A549 (cell line): Measurements from ENCODE around the gene BARX2. TPM values are rescaled to one million over a fixed set of nuclear protein-coding genes. Genes with fewer than 3 reads are reported as not detected.

Source experiments
- ATAC-seq, 2 experiments: fragments of 200-7000 bp in 1 of 2; fragments of >200 bp in 1 of 2; cut with Nextera tagmentation in 1 of 2; cut with Tn5 transposase in 1 of 2; 3 replicates each; pipeline versions ENCODE4 v1.8.0 to v1.9.1; 2018 to 2020; ENCODE audit warnings: mild to moderate bottlenecking in 1 of 2, moderate library complexity in 1 of 2
- CTCF ChIA-PET: fragments of 300-600 bp; sonication (Branson Sonifier 250); formaldehyde crosslinking; extraction: SDS; loops from one replicate; lab custom pipeline; 2021; ENCODE audit warnings: antibody characterized with exemption, inconsistent platforms; lab: Yijun Ruan, JAX
- POLR2A ChIA-PET: fragments of 350-600 bp; formaldehyde crosslinking; extraction: SDS; loops from one replicate; lab custom pipeline; 2021; ENCODE audit warnings: antibody characterized with exemption, inconsistent platforms; lab: Yijun Ruan, JAX
- DNase-seq, 2 experiments: peaks; one replicate each; pipeline versions ENCODE4 v3.0.0 to v3.0.0-alpha.2; 2011 to 2016; ENCODE audit warnings: low read depth in 1 of 2, low spot score in 1 of 2
- FAIRE-seq: peaks from 2 replicates; lab custom pipeline; 2011; peaks lifted over from hg19 to GRCh38; lab: Jason Lieb, UNC
- H3K27ac ChIP-seq, 2 experiments: fragments of >200 bp; sonication (Bioruptor Twin); formaldehyde crosslinking; 3 replicates each; pipeline ENCODE4 v1.5.1; 2016 to 2017
- H3K4me1 ChIP-seq: fragments of >200 bp; sonication (Bioruptor Twin); formaldehyde crosslinking; 3 replicates; pipeline ENCODE4 v1.6.1; 2016
- H3K4me2 ChIP-seq: fragments of >200 bp; sonication (Bioruptor Twin); formaldehyde crosslinking; 3 replicates; pipeline ENCODE4 v1.6.1; 2016
- H3K4me3 ChIP-seq: fragments of >200 bp; sonication (Bioruptor Twin); formaldehyde crosslinking; 3 replicates; pipeline ENCODE4 v1.5.1; 2016
- H3K9me3 ChIP-seq: fragments of >200 bp; sonication (Bioruptor Twin); formaldehyde crosslinking; 3 replicates; pipeline ENCODE4 v1.6.1; 2016
- BHLHE40 ChIP-seq: IDR thresholded peaks from 2 replicates; pipeline ENCODE4 v1.6.1; 2012; ENCODE audit warnings: low read depth, low read length, inconsistent platforms
- CBX8 ChIP-seq: fragments of 200-600 bp; sonication (generic); IDR thresholded peaks from 2 replicates; pipeline ENCODE4 v1.6.1; 2016
- CHD2 ChIP-seq: fragments of 150-350 bp; IDR thresholded peaks from 2 replicates; pipeline ENCODE4 v1.6.1; 2014; ENCODE audit warnings: low read length; ENCODE audit not compliant: partially characterized antibody
- EHF ChIP-seq: fragments of 250-450 bp; sonication (Bioruptor Pico); IDR thresholded peaks from 2 replicates; pipeline ENCODE4 v1.5.0; 2020; ENCODE audit warnings: mild to moderate bottlenecking
- EP300 ChIP-seq, 2 experiments: fragments of >200 bp; sonication (Bioruptor Twin); formaldehyde crosslinking; IDR thresholded peaks; 2 replicates in 1 of 2; 3 replicates in 1 of 2; pipeline ENCODE4 v1.6.1; 2016 to 2017
- FOSL2 ChIP-seq, 2 experiments: fragments of 450-650 bp in 1 of 2; fragments of >200 bp in 1 of 2; sonication (Bioruptor Twin) in 1 of 2; formaldehyde crosslinking; IDR thresholded peaks; 2 replicates each; pipeline versions ENCODE4 v1.5.0 to v1.6.1; 2016 to 2020; ENCODE audit warnings: mild to moderate bottlenecking in 1 of 2, moderate library complexity in 1 of 2
- FOXS1 ChIP-seq: fragments of 250-450 bp; sonication (Bioruptor Pico); IDR thresholded peaks from 2 replicates; pipeline ENCODE4 v1.5.0; 2020; ENCODE audit warnings: mild to moderate bottlenecking, moderate library complexity
- HDAC2 ChIP-seq: fragments of 200-600 bp; sonication (generic); IDR thresholded peaks from 2 replicates; pipeline ENCODE4 v1.6.1; 2016
- HOXB13 ChIP-seq: fragments of 250-450 bp; sonication (Bioruptor Pico); IDR thresholded peaks from 2 replicates; pipeline ENCODE4 v1.5.0; 2020; ENCODE audit warnings: low read depth, mild to moderate bottlenecking, moderate library complexity
- JUNB ChIP-seq: fragments of >200 bp; sonication (Bioruptor Twin); formaldehyde crosslinking; IDR thresholded peaks from 2 replicates; pipeline ENCODE4 v1.6.1; 2016
- MYC ChIP-seq: IDR thresholded peaks from 2 replicates; pipeline ENCODE4 v1.6.1; 2012; ENCODE audit warnings: mild to moderate bottlenecking, inconsistent platforms, low read length, improper control_type of control experiment, borderline replicate concordance
- NFE2L2 ChIP-seq: fragments of 150-350 bp; conservative IDR thresholded peaks from 2 replicates; pipeline ENCODE4 v1.6.1; 2014; ENCODE audit warnings: low read length
- NPAS2 ChIP-seq: fragments of 250-450 bp; sonication (Bioruptor Pico); IDR thresholded peaks from 2 replicates; pipeline ENCODE4 v1.8.0; 2022; ENCODE audit warnings: mild to moderate bottlenecking, moderate library complexity, borderline replicate concordance
- NR3C1 ChIP-seq: fragments of >200 bp; sonication (Bioruptor Twin); formaldehyde crosslinking; IDR thresholded peaks from 3 replicates; pipeline ENCODE4 v1.6.1; 2017
- PHF8 ChIP-seq: fragments of 200-600 bp; sonication (generic); IDR thresholded peaks from 2 replicates; pipeline ENCODE4 v1.6.1; 2016; ENCODE audit warnings: low read depth, mild to moderate bottlenecking, antibody characterized with exemption, moderate library complexity, borderline replicate concordance
- POLR2A ChIP-seq: IDR thresholded peaks from 2 replicates; pipeline ENCODE4 v1.6.1; 2012; ENCODE audit warnings: mild to moderate bottlenecking, low read length
- POLR2AphosphoS2 ChIP-seq: conservative IDR thresholded peaks from 2 replicates; pipeline ENCODE4 v1.6.1; 2012; ENCODE audit warnings: low read length, improper control_type of control experiment, inconsistent platforms
- RNF2 ChIP-seq: fragments of 200-600 bp; sonication (generic); IDR thresholded peaks from 2 replicates; pipeline ENCODE4 v1.6.1; 2016; ENCODE audit warnings: low read depth, mild to moderate bottlenecking, antibody characterized with exemption, moderate library complexity, borderline replicate concordance
- ZNF302 ChIP-seq: fragments of 250-450 bp; sonication (Bioruptor Pico); IDR thresholded peaks from 2 replicates; pipeline ENCODE4 v1.9.0; 2021; ENCODE audit warnings: inconsistent platforms, mild to moderate bottlenecking, moderate library complexity
- WGBS: methylation state at CpG from one replicate; pipeline ENCODE4 v1.1.6; 2017; ENCODE audit errors: missing lambda C conversion rate; 5-methylcytosine and 5-hydroxymethylcytosine counted together
- polyA plus RNA-seq, 4 experiments: library from polyadenylated mRNA; depleted of rRNA in 3 of 4; stranded (reverse); fragments of >200 nt; fragmentation: RNase III in 1 of 4; extraction: RNeasy Plus Mini Kit Qiagen cat#74134 plus additional on column Dnase treatment in 1 of 4; gene quantifications; 2 replicates in 3 of 4; 3 replicates in 1 of 4; pipeline ENCODE4 v1.2.3, GENCODE V29; 2011 to 2017
- TF ChIP-seq, protein P1 (sequence below): fragments of >200 bp; sonication (Bioruptor Twin); formaldehyde crosslinking; IDR thresholded peaks from 2 replicates; pipeline ENCODE4 v1.6.1; 2016
- TF ChIP-seq, protein P2 (sequence below): fragments of 150-350 bp; IDR thresholded peaks from 2 replicates; pipeline ENCODE4 v1.6.1; 2014; ENCODE audit warnings: low read depth, mild to moderate bottlenecking, low read length
- TF ChIP-seq, protein P3 (sequence below): fragments of 200-600 bp; sonication (generic); IDR thresholded peaks from 2 replicates; pipeline ENCODE4 v1.6.1; 2016; ENCODE audit warnings: antibody characterized with exemption, mild to moderate bottlenecking, moderate library complexity

The BARX2 gene
- polyA plus RNA-seq, 2 of the 4 experiments (the other 2 are of a cell fraction) = not detected

DNA sequence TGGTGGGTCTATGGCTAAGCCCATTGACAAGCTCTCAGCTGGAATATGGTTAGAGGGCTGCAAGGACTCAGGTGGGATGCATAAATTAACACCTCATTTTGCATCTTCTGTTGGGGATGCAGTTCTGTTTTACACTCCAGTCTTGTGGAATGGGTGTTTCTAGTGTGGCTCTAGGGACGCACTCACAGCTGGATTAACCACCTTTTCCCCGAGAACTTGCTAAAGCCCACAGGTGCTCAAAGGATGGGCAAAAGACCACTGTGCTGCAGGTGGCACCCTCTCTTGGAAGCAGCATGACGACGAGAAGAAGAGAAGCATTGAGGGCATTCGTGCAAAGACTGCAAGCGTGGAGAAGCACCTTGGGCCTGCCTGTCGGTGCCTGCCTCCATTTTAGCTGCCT is 6.9 kb downstream of the BARX2 start:
- no peak for FAIRE-seq
- Histone ChIP-seq H3K4me2 (no peak overlapping the region), H3K4me1 (no peaks in the 10 kb centered on the region), H3K27ac (no peak overlapping the region), H3K4me3 (no peak overlapping the region), H3K9me3 (no peaks in the 10 kb centered on the region)
- 38% methylated on average over 6 of the region's 7 CpGs for WGBS
- ATAC-seq = no peak
- ChIA-PET POLR2A (no interaction called here), CTCF (interaction anchor here (1.3 kb wide), 1 partner anchor 9 kb away, joined by 3 read pairs; no protein-coding TSS in a partner anchor)
- no peak for TF ChIP-seq FOSL2 (IDR thresholded peaks at IDR 0.05)
- no peak for TF ChIP-seq FOSL2 (CRISPR knock-in tag; IDR thresholded peaks at IDR 0.05)
- no peak for TF ChIP-seq PHF8
- TF ChIP-seq HDAC2 = no peak
- TF ChIP-seq MYC = no peak
- TF ChIP-seq, protein P1, sequence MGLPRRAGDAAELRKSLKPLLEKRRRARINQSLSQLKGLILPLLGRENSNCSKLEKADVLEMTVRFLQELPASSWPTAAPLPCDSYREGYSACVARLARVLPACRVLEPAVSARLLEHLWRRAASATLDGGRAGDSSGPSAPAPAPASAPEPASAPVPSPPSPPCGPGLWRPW = no peak
- no peak for TF ChIP-seq NPAS2 (CRISPR knock-in tag)
- TF ChIP-seq CBX8 = no peak
- DNase-seq = no peak

DNA sequence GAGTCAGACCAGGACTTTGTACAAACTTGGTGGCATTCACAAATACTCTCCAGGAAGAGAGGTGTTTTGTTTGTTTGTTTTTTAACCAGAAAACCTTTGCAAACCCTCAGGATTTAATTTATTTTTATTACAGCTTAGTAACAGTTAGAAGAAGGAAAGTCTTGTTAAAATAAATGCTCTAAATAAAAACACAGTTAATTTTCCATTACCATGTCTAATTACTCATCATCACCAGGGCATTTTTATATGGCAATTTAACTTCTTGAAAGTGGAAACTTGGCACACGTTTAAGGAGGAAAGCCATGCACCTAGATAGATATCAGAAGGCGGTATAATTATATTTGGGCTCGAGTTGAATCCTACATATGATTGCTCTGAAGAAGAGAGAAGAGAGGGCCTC is 7.4 kb downstream of the BARX2 start:
- FAIRE-seq = no peak
- 10% methylated on average over 3 of the region's 3 CpGs for WGBS

DNA sequence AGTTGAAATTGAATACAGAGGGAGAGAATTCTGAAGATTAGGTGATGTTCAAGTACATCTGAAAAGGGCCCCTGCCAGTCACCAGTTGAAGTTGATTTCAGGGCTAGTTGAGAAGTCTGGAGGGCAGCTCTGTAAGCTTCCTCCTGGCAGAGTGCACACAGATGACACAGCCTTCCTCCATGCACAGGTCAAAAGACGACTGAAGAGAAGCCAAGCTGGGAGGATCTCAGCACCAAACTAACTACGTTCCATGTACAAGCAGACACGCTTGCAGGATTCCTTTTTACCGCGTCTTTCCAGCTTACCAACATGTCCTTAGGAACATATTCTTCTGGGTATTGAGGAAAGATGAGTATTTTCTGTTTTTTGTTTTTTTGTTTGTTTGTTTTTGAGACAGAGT is 7.9 kb downstream of the BARX2 start:
- DNase-seq = no peak
- WGBS = 54% methylated on average over 5 of the region's 5 CpGs
- H3K4me1 ChIP-seq = no peaks in the 10 kb centered on the region
- no peak for TF ChIP-seq PHF8
- no peak for TF ChIP-seq POLR2AphosphoS2
- TF ChIP-seq JUNB = no peak
- TF ChIP-seq NFE2L2 = no peak
- TF ChIP-seq FOXS1 (CRISPR knock-in tag) = no peak
- no peak for TF ChIP-seq EP300 (IDR thresholded peaks at IDR 0.05)
- TF ChIP-seq ZNF302 (CRISPR knock-in tag) = no peak
- no peak for TF ChIP-seq POLR2A
- no peak for TF ChIP-seq NR3C1
- TF ChIP-seq RNF2 = no peak
- TF ChIP-seq, all 56 proteins: peak for 0
- ATAC-seq (no peak), FAIRE-seq (no peak)
- no peak overlapping the region for H3K4me2 ChIP-seq
- H3K4me3 ChIP-seq = no peak overlapping the region
- H3K27ac ChIP-seq = no peak overlapping the region
- no peaks in the 10 kb centered on the region for H3K9me3 ChIP-seq
- POLR2A ChIA-PET = no interaction called here
- CTCF ChIA-PET = interaction anchor here (0.8 to 1.3 kb wide), 2 partner anchors 8 to 367 kb away, joined by 3 read pairs; no protein-coding TSS in a partner anchor

More for the DNA sequence above, 7.4 kb downstream of the BARX2 start:
- Histone ChIP-seq H3K4me2 (no peak overlapping the region), H3K27ac (no peak overlapping the region), H3K9me3 (no peaks in the 10 kb centered on the region), H3K4me1 (no peaks in the 10 kb centered on the region), H3K4me3 (no peak overlapping the region)
- no peak for ATAC-seq
- DNase-seq = no peak
- CTCF ChIA-PET = interaction anchor here (0.8 to 1.3 kb wide), 2 partner anchors 8 to 367 kb away, joined by 3 read pairs; no protein-coding TSS in a partner anchor
- POLR2A ChIA-PET = no interaction called here
- TF ChIP-seq, protein P2, sequence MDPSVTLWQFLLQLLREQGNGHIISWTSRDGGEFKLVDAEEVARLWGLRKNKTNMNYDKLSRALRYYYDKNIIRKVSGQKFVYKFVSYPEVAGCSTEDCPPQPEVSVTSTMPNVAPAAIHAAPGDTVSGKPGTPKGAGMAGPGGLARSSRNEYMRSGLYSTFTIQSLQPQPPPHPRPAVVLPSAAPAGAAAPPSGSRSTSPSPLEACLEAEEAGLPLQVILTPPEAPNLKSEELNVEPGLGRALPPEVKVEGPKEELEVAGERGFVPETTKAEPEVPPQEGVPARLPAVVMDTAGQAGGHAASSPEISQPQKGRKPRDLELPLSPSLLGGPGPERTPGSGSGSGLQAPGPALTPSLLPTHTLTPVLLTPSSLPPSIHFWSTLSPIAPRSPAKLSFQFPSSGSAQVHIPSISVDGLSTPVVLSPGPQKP = no peak
- TF ChIP-seq, protein P3, sequence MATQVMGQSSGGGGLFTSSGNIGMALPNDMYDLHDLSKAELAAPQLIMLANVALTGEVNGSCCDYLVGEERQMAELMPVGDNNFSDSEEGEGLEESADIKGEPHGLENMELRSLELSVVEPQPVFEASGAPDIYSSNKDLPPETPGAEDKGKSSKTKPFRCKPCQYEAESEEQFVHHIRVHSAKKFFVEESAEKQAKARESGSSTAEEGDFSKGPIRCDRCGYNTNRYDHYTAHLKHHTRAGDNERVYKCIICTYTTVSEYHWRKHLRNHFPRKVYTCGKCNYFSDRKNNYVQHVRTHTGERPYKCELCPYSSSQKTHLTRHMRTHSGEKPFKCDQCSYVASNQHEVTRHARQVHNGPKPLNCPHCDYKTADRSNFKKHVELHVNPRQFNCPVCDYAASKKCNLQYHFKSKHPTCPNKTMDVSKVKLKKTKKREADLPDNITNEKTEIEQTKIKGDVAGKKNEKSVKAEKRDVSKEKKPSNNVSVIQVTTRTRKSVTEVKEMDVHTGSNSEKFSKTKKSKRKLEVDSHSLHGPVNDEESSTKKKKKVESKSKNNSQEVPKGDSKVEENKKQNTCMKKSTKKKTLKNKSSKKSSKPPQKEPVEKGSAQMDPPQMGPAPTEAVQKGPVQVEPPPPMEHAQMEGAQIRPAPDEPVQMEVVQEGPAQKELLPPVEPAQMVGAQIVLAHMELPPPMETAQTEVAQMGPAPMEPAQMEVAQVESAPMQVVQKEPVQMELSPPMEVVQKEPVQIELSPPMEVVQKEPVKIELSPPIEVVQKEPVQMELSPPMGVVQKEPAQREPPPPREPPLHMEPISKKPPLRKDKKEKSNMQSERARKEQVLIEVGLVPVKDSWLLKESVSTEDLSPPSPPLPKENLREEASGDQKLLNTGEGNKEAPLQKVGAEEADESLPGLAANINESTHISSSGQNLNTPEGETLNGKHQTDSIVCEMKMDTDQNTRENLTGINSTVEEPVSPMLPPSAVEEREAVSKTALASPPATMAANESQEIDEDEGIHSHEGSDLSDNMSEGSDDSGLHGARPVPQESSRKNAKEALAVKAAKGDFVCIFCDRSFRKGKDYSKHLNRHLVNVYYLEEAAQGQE = no peak
- no peak for TF ChIP-seq BHLHE40
- TF ChIP-seq HOXB13 (CRISPR knock-in tag) = no peak
- TF ChIP-seq EHF (CRISPR knock-in tag) = no peak
- TF ChIP-seq CHD2 = no peak
